Neural cell (in vitro differentiated cells): Measurements from ENCODE around the gene COASY.

Experiments
- CTCF ChIP-seq: fragments of 450-650 bp; IDR thresholded peaks from 2 replicates; pipeline ENCODE4 v1.5.1; 2014; ENCODE audit warnings: antibody characterized with exemption, mild to moderate bottlenecking, moderate library complexity; ENCODE audit not compliant: poor library complexity, severe bottlenecking
- EP300 ChIP-seq: fragments of 450-650 bp; conservative IDR thresholded peaks from 2 replicates; pipeline ENCODE4 v1.6.1; 2014; ENCODE audit warnings: antibody characterized with exemption, mild to moderate bottlenecking, moderate library complexity; ENCODE audit not compliant: poor library complexity, severe bottlenecking
- EZH2 ChIP-seq: fragments of 200-600, 300-800 bp; shearing (Covaris generic), sonication (generic); IDR thresholded peaks from 2 replicates; pipeline ENCODE4 v1.6.1; 2014; ENCODE audit warnings: antibody characterized with exemption, low read length, borderline replicate concordance, mild to moderate bottlenecking; ENCODE audit not compliant: insufficient read depth, poor library complexity, severe bottlenecking
- POLR2AphosphoS5 ChIP-seq: IDR thresholded peaks from 2 replicates; pipeline ENCODE4 v1.6.1; 2012
- RAD21 ChIP-seq: fragments of 450-650 bp; conservative IDR thresholded peaks from 2 replicates; pipeline ENCODE4 v1.6.1; 2014; ENCODE audit warnings: antibody characterized with exemption, mild to moderate bottlenecking, moderate library complexity
- REST ChIP-seq: IDR thresholded peaks from 2 replicates; pipeline ENCODE4 v1.6.1; 2012; ENCODE audit warnings: borderline replicate concordance
- SMC3 ChIP-seq: fragments of 450-650 bp; conservative IDR thresholded peaks from 2 replicates; pipeline ENCODE4 v1.6.1; 2014; ENCODE audit warnings: antibody characterized with exemption, mild to moderate bottlenecking, moderate library complexity; ENCODE audit not compliant: poor library complexity
- TAF1 ChIP-seq: IDR thresholded peaks from 2 replicates; pipeline ENCODE4 v1.6.1; 2012; ENCODE audit warnings: low read depth

DNA sequence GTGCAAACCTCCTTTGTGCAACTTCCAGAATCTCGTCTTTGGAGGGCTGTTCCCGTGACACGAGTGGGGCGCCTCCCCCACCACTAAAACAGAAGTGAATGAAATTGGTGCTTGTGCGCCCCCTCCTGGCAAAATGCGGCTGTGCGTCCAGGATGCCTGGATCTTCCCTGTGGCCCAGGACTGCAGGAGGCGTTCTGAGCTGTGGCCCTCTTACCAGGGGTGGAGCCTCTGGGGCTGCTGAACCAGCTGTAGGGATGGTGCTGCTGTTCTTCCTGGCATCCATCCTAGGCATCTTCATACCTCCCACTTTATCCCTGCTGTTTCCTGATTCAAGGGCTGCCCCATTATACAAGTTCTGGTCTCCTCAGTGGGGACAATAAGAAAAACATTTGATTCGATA lies 44.4 kb upstream of the COASY start:
- TF ChIP-seq CTCF, result peak; percentile 72
- peak; percentile 58 for TF ChIP-seq RAD21
- TF ChIP-seq EZH2, result no peak
- TF ChIP-seq SMC3, result peak; percentile 67
- no peak for TF ChIP-seq POLR2AphosphoS5
- no peak for TF ChIP-seq EP300
- TF ChIP-seq REST, result no peak
- TF ChIP-seq TAF1, result no peak
